CD14-positive monocyte (primary cell): ENCODE results near the gene RPS2. TPM values are rescaled to one million over a fixed set of nuclear protein-coding genes. Genes with fewer than 3 reads are reported as not detected.

ENCODE experiments used
- DNase-seq, 3 donors: peaks; one replicate each; pipeline ENCODE4 v3.0.0-alpha.2; 2011 to 2022
- H2AFZ ChIP-seq: 2 replicates; pipeline ENCODE4 v1.6.0; 2012; ENCODE audit warnings: mild to moderate bottlenecking, low read depth, low read length, inconsistent platforms; ENCODE audit not compliant: insufficient read depth, poor library complexity, severe bottlenecking
- H3K27ac ChIP-seq, 2 donors: 1 replicate in 1 of 2; 2 replicates in 1 of 2; pipeline ENCODE4 v1.5.1; 2012 to 2013; ENCODE audit warnings: low read length in 2 of 2, control low read depth in 1 of 2, inconsistent platforms in 1 of 2, low read depth in 1 of 2, mild to moderate bottlenecking in 1 of 2
- H3K27me3 ChIP-seq, 2 donors: one replicate each; pipeline versions ENCODE4 v1.6.0 to v1.6.1; 2011 to 2013; ENCODE audit warnings: low read length in 2 of 2; ENCODE audit not compliant: control insufficient read depth in 2 of 2, insufficient read depth in 2 of 2
- H3K36me3 ChIP-seq, 2 donors: replicated peaks in 1 of 2; 1 replicate in 1 of 2; 2 replicates in 1 of 2; pipeline versions ENCODE4 v1.5.1 to v1.6.1; 2012 to 2013; ENCODE audit warnings: low read length in 2 of 2, control low read depth in 1 of 2, inconsistent platforms in 1 of 2, mild to moderate bottlenecking in 1 of 2; ENCODE audit not compliant: insufficient read depth in 2 of 2, control insufficient read depth in 1 of 2
- H3K4me1 ChIP-seq, 2 donors: 1 replicate in 1 of 2; 2 replicates in 1 of 2; pipeline versions ENCODE4 v1.5.1 to v1.6.1; 2012 to 2013; ENCODE audit warnings: low read length in 2 of 2, control low read depth in 1 of 2, inconsistent platforms in 1 of 2, mild to moderate bottlenecking in 1 of 2, moderate library complexity in 1 of 2; ENCODE audit not compliant: insufficient read depth in 2 of 2, control insufficient read depth in 1 of 2
- H3K4me2 ChIP-seq: replicated peaks from 2 replicates; pipeline ENCODE3; 2012; ENCODE audit warnings: low read length, moderate library complexity, mild to moderate bottlenecking; ENCODE audit not compliant: poor library complexity, severe bottlenecking; ENCODE audit errors: extremely low read depth
- H3K4me3 ChIP-seq, 3 experiments: fragments of 200-600 bp in 1 of 3; sonication (generic) in 1 of 3; replicated peaks in 1 of 3; 1 replicate in 2 of 3; 2 replicates in 1 of 3; pipeline ENCODE4 v1.5.1; 2011 to 2013; ENCODE audit warnings: low read length in 3 of 3, mild to moderate bottlenecking in 3 of 3, control low read depth in 2 of 3, low read depth in 2 of 3, inconsistent platforms in 1 of 3, moderate library complexity in 1 of 3
- H3K79me2 ChIP-seq: 2 replicates; pipeline ENCODE4 v1.6.0; 2012; ENCODE audit warnings: mild to moderate bottlenecking, control low read depth, inconsistent platforms, low read length, moderate library complexity; ENCODE audit not compliant: insufficient read depth
- H3K9ac ChIP-seq: 2 replicates; pipeline ENCODE4 v1.6.0; 2017; ENCODE audit warnings: low read length, mild to moderate bottlenecking; ENCODE audit not compliant: insufficient read depth, poor library complexity, severe bottlenecking
- H3K9me3 ChIP-seq, 2 donors: replicated peaks in 1 of 2; 1 replicate in 1 of 2; 2 replicates in 1 of 2; pipeline versions ENCODE4 v1.5.1 to v1.6.1; 2012 to 2013; ENCODE audit warnings: low read length in 2 of 2, control low read depth in 1 of 2; ENCODE audit not compliant: control insufficient read depth in 1 of 2, insufficient read depth in 1 of 2
- H4K20me1 ChIP-seq: 2 replicates; pipeline ENCODE4 v1.6.0; 2012; ENCODE audit warnings: mild to moderate bottlenecking, low read length, control low read depth, moderate library complexity; ENCODE audit not compliant: insufficient read depth
- H3K27ac Mint-ChIP-seq, 7 donors: one replicate each; pipeline ENCODE4 v1.8.0; 2020; ENCODE audit warnings: mild to moderate bottlenecking in 7 of 7, mixed read lengths in 7 of 7, moderate library complexity in 6 of 7, inconsistent platforms in 2 of 7
- H3K27me3 Mint-ChIP-seq, 3 donors: one replicate each; pipeline ENCODE4 v1.8.0; 2021 to 2022; ENCODE audit warnings: low read depth in 3 of 3, mild to moderate bottlenecking in 3 of 3, mixed read lengths in 3 of 3, moderate library complexity in 3 of 3, inconsistent platforms in 1 of 3
- H3K36me3 Mint-ChIP-seq, 2 donors: one replicate each; pipeline ENCODE4 v1.8.0; 2020; ENCODE audit warnings: mixed read lengths in 2 of 2, inconsistent platforms in 1 of 2, mild to moderate bottlenecking in 1 of 2
- H3K4me1 Mint-ChIP-seq: one replicate; pipeline ENCODE4 v1.8.0; 2020; ENCODE audit warnings: mild to moderate bottlenecking, mixed read lengths
- H3K4me3 Mint-ChIP-seq, 2 donors: one replicate each; pipeline ENCODE4 v1.8.0; 2020; ENCODE audit warnings: mild to moderate bottlenecking in 2 of 2, mixed read lengths in 2 of 2, moderate library complexity in 1 of 2
- H3K9me3 Mint-ChIP-seq, 7 donors: one replicate each; pipeline ENCODE4 v1.8.0; 2020 to 2022; ENCODE audit warnings: mixed read lengths in 7 of 7, mild to moderate bottlenecking in 6 of 7, moderate library complexity in 6 of 7, inconsistent platforms in 2 of 7
- WGBS: methylation state at CpG from one replicate; pipeline ENCODE4 v1.1.5; 2013; ENCODE audit warnings: missing lambda C conversion rate; ENCODE audit not compliant: insufficient coverage; 5-methylcytosine and 5-hydroxymethylcytosine counted together
- intact Hi-C, 2 donors: fragments of 100-400 bp; cut with micrococcal nuclease; formaldehyde crosslinking; loops; one replicate each; pipeline versions ENCODE4 v1.15.0 to v1.15.1; 2023
- polyA plus RNA-seq, 3 donors: library from polyadenylated mRNA; depleted of rRNA in 1 of 3; unstranded in 2 of 3; stranded (reverse) in 1 of 3; fragments of 300-500 nt in 2 of 3; fragments of >200 nt in 1 of 3; fragmentation: Illumina TruSeq in 2 of 3; gene quantifications; 1 replicate in 2 of 3; 2 replicates in 1 of 3; pipeline ENCODE4 v1.2.3, GENCODE V29; 2012 to 2021
- TF ChIP-seq, protein P1 (sequence below): fragments of 200-600 bp; IDR thresholded peaks from one replicate; pipeline ENCODE4 v1.8.0; 2022; ENCODE audit warnings: antibody characterized with exemption, mild to moderate bottlenecking

The RPS2 gene
- polyA plus RNA-seq, 3 donors, result 1,849 to 2,136 (median 1,893) TPM

DNA sequence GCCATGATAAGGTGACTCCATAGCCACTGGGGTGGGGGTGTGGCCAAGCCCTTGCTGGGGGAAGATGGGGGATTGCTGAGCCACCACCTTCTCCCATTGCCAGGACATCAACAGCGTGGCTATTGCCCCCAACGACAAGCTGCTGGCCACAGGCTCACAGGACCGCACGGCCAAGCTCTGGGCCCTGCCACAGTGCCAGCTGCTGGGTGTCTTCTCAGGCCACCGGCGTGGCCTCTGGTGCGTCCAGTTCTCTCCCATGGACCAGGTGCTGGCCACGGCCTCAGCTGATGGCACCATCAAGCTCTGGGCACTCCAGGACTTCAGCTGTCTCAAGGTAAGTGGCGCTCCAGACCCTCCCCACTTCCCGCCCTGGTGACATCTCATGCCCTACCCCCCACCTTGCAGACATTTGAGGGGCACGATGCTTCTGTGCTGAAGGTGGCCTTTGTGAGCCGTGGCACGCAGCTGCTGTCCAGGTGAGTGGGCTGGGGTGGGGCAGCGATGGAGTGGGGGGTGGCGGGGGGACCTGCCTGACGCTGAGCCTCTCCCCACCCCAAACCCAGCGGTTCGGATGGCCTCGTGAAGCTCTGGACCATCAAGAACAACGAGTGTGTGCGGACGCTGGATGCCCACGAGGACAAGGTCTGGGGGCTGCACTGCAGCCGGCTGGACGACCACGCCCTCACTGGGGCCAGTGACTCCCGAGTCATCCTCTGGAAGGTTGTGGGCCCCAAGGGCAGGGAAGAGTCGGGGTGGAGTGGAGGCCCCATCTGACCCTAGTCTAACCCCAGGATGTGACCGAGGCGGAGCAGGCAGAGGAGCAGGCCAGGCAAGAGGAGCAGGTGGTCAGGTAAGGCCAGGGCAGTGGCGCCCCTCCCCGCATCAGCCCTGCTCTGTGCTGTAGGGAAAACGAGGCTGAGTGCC, 12.6 kb upstream of the RPS2 start:
- H3K9ac ChIP-seq, result no peak overlapping the region
- Mint-ChIP-seq H3K27ac (no peak overlapping the region), H3K36me3 (peaks cover 44 to 48% of the 10 kb centered on the region in 2 donors), H3K4me1 (peaks cover 10% of the 10 kb centered on the region), H3K9me3 (peaks cover 0 to 6% (median 1%) of the 10 kb centered on the region in 7 donors), H3K4me3 (no peak overlapping the region), H3K27me3 (peaks cover 34 to 47% (median 37%) of the 10 kb centered on the region in 3 donors)
- peaks cover 0 to 13% of the 10 kb centered on the region in 2 donors for H3K9me3 ChIP-seq
- H2AFZ ChIP-seq, result no peak overlapping the region
- peaks cover 26 to 37% of the 10 kb centered on the region in 2 donors for H3K27me3 ChIP-seq
- TF ChIP-seq, protein P1, sequence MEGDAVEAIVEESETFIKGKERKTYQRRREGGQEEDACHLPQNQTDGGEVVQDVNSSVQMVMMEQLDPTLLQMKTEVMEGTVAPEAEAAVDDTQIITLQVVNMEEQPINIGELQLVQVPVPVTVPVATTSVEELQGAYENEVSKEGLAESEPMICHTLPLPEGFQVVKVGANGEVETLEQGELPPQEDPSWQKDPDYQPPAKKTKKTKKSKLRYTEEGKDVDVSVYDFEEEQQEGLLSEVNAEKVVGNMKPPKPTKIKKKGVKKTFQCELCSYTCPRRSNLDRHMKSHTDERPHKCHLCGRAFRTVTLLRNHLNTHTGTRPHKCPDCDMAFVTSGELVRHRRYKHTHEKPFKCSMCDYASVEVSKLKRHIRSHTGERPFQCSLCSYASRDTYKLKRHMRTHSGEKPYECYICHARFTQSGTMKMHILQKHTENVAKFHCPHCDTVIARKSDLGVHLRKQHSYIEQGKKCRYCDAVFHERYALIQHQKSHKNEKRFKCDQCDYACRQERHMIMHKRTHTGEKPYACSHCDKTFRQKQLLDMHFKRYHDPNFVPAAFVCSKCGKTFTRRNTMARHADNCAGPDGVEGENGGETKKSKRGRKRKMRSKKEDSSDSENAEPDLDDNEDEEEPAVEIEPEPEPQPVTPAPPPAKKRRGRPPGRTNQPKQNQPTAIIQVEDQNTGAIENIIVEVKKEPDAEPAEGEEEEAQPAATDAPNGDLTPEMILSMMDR, result no peak
- 96% methylated on average over 20 of the region's 33 CpGs for WGBS
- H3K36me3 ChIP-seq, result peaks cover 45 to 47% of the 10 kb centered on the region in 2 donors
- peaks cover 4% of the 10 kb centered on the region for H4K20me1 ChIP-seq
- peaks cover 9 to 11% of the 10 kb centered on the region in 2 donors for H3K4me1 ChIP-seq
- DNase-seq, result no peak
- peaks cover 8% of the 10 kb centered on the region for H3K79me2 ChIP-seq
- H3K27ac ChIP-seq, result no peak overlapping the region
- no peak overlapping the region for H3K4me3 ChIP-seq
- intact Hi-C loops, result no loop called here
- no peak overlapping the region for H3K4me2 ChIP-seq

DNA sequence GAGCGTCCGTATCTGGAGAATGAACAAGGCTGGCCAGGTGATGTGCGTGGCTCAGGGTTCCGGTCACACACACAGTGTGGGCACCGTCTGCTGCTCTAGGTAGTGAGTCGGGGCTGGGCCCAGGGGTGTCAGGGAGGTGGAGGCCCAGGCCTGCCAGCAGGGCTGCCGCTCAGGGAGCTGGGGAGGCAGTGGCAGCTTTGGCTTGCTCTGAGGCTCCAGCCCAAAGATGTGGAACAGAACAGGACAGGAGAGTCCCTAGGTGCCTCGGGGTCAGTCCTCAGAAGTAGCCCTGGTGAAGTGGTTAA, 11.5 kb upstream of the RPS2 start:
- Mint-ChIP-seq H3K27ac (no peak overlapping the region), H3K36me3 (peaks cover 41 to 48% of the 10 kb centered on the region in 2 donors), H3K4me1 (peaks cover 16% of the 10 kb centered on the region), H3K4me3 (no peak overlapping the region), H3K9me3 (peaks cover 0 to 3% (median 0%) of the 10 kb centered on the region in 7 donors), H3K27me3 (peaks cover 24 to 37% (median 27%) of the 10 kb centered on the region in 3 donors)
- 99% methylated on average over 6 of the region's 8 CpGs for WGBS
- H3K4me3 ChIP-seq, result no peak overlapping the region
- TF ChIP-seq, protein P1, result no peak
- H2AFZ ChIP-seq, result no peak overlapping the region
- peaks cover 11% of the 10 kb centered on the region for H3K79me2 ChIP-seq
- peaks cover 16 to 26% of the 10 kb centered on the region in 2 donors for H3K27me3 ChIP-seq
- H3K27ac ChIP-seq, result no peak overlapping the region
- peaks cover 4% of the 10 kb centered on the region for H4K20me1 ChIP-seq
- intact Hi-C loops, result no loop called here
- H3K9me3 ChIP-seq, result peaks cover 0 to 3% of the 10 kb centered on the region in 2 donors
- peaks cover 12 to 15% of the 10 kb centered on the region in 2 donors for H3K4me1 ChIP-seq
- DNase-seq, result no peak
- H3K4me2 ChIP-seq, result no peak overlapping the region
- H3K9ac ChIP-seq, result no peak overlapping the region
- peaks cover 45 to 47% of the 10 kb centered on the region in 2 donors for H3K36me3 ChIP-seq
